HG03175 (cell line): ENCODE results near the gene LIM2.
"Not testable (repeated sequence)": the region's sequence is repeated elsewhere in the genome, so short reads cannot be mapped to it uniquely, and the experiment has no call there.

ENCODE experiments used
- ATAC-seq: cut with Tn5 transposase; IDR thresholded peaks from one replicate; pipeline ENCODE4 v1.9.1; 2021; ENCODE audit warnings: mild to moderate bottlenecking, moderate library complexity; ENCODE audit not compliant: unreplicated experiment

LIM2 gene, protein sequence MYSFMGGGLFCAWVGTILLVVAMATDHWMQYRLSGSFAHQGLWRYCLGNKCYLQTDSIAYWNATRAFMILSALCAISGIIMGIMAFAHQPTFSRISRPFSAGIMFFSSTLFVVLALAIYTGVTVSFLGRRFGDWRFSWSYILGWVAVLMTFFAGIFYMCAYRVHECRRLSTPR

DNA sequence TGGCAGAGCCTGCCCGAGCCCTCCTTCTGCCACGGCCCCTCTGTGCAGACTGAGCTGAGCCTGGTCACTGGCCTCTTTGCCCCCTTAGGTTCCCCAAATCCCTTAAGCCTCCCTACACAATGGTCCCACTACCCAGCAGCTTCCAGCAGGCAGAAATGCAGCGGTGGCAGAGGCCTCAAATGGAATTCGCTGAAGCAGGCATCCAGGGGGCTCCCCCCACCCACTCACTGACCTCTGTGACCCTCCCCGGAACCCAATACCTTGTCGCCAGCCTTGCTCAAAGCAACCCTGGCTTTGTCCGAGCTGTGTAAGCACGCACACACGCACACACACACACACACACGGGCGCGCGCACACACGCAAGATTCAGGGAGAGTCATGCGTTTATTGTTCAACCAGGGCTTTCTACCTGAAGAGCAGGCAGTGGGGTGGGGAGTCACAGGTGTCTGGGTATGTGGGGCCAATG is at the start of gene LIM2:
Gene LIM2 (minus strand): TSS at position 51 of the 466 bp plus-strand sequence. CDS start 531 bp downstream, outside the sequence.
- no peak for ATAC-seq

DNA sequence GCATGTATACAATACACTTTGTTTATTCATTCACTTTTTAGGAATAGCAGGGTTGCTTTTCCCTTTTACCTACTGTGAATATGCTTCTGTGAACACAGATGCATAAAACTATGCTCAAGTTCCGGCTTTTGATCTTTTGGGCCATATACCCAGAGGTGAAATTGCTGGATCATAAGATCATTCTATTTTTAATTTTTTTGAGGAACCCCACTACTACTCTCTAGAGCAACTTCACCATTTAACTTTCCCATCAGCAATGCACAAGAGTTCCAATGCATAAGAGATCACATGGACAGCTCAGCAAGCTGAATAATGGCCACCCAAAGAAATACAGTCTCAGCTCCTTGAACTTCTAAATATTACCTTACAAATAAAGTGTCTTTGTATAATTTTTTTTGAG is 46.7 kb upstream of the LIM2 start:
- ATAC-seq = no peak

DNA sequence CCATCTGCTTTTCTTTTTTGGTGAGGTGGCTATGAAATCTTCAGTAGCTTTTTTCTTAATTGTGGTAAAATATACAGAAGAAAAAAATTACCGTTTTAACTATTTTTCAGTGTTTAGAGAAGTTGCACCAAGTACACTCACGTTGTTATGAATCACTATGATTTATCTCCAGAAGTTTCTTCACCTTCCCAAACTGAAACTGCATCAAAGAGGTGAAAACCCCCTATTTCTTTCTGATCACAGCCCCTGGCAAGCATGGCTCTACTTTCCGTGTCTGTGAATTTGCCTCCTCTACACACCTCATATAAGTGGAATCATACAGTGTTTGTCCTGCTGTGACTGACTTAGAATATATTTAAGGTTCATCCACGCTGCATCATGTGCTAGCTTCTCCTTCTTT is 45.3 kb upstream of the LIM2 start:
- no peak for ATAC-seq

DNA sequence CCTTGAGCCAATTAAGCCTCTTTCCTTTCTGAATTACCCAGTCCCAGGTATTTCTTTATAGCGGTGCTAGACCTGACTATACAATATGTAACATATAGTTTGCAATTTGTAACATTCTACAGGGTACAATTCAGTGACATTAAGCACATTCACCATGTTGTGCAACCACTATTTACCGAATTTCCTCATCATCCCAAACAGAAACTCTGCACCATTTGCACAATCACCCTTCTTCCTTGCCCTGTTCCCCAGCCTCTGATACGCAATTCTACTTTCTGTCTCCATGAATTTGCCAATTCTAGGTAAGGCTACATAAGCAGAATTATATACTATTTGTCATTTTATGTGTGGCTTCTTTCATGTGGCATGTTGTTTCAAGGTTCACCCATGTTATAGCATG is 43.4 kb upstream of the LIM2 start:
- no peak for ATAC-seq

DNA sequence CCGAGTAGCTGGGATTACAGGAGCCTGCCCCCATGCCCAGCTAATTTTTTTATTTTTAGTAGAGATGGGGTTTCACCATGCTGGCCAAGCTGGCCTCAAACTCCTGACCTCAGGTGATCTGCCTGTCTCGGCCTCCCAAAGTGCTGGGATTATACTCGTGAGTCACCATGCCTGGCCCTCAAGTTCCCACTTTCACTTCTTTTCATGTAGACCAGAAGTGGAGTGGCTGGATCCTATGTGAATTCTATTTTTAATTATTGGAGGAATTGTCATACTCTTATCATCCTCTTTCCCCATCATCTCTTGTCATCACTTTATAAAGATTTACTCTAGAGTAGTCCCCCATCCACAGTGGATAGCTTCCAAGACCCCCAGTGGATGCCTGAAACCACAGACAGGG is 42.4 kb upstream of the LIM2 start:
- no peak for ATAC-seq

DNA sequence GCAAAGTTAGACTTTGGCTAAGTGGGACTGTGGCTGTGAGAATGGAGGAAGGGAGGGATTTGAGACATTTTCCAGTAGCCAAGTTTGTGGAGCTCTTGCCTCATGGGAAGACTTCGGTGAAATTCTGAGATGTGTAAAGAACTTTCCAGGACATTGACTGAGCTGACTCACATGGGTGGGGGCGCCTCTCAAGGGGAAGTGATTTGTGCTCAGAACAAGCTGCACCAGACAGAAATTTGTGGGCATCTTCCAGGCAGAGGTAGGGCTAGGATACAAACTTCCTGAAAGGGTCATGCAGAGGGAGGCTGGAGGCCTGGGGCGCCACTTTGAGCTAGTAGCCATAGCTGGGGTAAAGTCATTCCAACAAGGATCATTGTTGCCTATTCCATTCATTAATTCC is 39.4 kb upstream of the LIM2 start:
- ATAC-seq = no peak

DNA sequence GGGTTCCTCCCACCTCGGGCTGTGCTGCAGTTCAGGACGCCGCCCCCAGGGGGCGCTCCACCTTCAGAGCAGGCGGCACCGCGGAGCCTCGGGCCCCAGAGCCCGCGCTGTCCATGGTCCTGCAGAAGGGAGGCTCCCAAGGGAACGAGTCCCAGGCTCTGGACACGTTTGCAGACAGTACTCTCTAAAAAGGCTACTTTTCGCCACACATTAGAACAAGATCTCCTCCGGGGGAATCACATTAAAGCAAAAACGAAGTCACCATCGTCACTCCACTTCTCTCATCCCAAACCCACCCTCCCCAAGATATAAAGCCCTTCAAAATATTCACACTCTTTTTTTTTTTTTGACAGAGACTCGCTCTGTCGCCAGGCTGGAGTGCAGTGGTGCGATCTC is 34.3 kb upstream of the LIM2 start:
- ATAC-seq = peak; percentile 55

DNA sequence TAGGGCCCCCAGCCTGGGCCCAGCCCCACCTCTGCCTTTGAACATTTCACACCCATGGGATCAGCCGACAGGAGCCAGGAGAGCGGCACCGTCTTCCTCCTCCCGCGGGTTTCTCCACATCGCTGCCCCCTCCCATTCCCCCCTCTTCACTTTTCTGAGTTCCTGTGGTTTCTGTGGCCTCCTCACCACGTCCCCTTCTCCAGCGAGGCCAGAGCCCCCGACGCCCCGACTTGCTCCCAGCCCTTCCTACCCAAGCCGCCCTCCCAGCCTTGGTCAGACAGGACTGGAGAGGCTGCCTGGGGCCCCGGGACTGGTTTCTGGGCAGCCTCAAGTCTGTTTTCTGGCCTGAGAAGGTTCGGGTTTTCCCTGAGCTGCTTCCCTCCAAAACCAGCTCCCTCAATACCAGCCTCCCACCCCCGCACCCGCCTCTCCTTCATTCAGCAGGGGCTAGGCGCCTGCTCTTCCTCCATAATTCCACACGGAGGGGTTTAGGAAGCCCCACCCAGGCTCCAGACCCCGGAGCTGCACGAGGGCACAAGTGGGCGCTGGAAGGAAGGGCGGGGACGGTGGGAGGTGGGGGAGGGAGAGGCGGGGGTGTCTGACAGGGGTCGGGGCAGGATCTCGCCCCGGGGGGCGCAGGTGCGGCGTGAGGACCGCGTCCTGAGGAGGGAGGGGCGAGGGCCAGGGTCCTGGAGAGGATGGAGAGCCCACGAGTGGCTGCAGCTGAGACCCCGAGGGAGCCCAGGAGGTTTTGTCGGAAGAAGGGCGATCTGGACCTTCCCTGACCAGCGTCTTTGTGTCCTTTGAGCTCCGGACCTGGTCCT is 33.7 kb upstream of the LIM2 start:
- ATAC-seq = no peak

DNA sequence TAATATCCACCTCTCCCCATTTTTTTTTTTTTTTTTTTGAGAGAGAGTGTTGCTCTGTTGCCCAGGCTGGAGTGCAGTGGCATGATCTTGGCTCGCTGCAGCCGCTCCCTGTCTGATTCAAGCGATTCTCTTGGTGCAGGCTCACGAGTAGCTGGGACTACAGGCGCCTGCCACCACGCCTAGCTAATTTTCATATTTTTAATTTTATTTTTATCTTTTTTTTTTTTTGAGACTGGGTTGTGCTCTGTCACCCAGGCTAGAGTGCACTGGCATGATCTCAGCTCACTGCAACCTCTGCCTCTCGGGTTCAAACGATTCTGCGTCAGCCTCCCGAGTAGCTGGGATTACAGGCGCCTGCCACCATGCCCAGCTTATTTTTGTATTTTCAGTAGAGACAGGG is 32.7 kb upstream of the LIM2 start:
- ATAC-seq = not testable (repeated sequence)

DNA sequence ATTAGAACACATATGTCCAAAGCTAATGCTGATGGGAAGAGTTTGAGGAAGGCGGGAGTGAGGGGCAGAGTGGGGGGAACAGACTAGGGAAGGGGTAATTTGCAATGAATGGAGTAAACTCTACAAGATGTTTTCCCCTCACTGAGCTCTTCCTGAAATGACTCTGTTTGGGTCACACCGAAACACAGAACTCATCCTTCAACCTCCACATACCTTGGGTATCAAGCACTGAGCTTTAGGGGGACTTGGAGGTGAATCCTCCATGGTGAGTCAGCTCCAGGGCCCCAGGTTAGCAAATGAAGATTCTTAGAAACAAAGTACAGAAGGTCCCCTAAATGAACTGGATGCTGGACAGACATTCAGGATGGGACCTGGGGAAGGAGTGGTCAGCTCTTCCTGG is 30.9 kb upstream of the LIM2 start:
- ATAC-seq = no peak

DNA sequence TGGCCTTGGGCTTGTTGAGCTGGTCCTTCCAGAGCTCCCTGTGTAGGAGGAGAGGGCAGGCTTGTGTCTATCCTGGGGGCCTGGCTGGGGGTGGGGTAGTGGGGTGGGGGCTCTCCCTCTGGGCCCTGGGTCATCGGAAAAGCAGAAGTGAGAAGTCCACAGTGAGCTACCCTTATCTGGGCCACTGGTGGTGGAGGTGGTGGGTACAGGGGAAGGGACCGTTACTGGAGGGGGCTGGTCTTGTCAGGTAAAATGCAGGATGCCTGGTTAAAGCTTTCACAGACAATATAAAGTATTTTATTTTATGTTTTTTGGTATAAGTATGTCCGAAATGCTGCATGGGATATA is 30.0 kb upstream of the LIM2 start:
- peak; percentile 32 for ATAC-seq

DNA sequence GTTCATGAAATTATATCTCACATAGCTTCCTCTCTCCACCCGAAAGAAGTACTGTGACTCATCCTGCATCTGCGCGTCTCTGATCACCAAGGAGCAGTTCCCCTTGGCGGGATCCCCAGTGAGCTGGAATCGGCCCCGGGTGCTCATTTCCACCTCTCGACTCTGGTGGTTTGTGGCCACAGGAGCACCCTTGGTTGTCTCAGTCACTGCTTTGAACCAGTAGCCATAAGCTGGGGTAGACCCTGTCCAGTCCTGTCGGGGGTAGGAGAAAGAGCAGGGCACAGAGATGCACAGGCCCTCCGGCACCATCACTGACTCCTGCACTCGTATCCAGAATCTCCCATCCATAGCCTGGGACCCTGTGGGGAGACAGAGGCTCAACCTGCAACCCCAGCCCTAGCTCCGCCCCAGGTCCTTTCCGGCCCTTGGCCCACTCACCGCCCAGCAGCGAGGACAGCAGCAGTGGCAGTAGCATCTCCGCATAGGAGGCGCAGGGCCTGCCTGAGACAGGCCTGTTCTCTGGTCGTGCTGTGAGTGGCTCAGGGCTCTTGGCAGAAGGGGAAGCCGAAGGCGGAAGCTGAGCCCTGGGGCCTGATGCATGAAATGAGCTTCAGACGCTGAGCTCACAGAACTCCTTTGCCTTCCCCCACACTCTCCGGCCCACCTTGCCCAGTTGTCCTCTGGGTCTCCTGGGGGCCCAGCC is 29.5 kb upstream of the LIM2 start, which contains the start of gene SIGLEC10:
Gene SIGLEC10 (minus strand): TSS at position 536 of the 703 bp plus-strand sequence. CDS start 61 bp downstream, at position 475.
- peak; percentile 72 for ATAC-seq

DNA sequence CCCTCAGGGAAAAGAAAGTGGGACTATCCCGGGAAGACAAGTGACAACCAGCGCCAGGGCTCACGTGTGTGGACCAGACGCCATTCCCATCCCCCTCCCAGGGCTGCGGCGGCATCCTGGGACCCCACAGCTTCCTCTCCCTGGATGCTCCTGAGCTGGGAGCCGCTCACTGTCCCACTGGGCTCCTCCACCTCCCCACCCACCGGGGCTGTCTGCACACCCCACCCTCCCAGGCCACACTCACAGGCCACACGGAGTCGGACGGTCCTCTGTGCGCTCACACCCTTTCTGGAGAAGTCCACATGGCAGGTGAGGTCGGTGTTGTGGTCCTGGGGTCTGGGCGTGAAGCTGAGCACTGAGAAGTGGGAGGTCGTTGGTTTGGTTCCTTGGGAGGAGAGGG is 28.6 kb upstream of the LIM2 start:
- not testable (repeated sequence) for ATAC-seq

DNA sequence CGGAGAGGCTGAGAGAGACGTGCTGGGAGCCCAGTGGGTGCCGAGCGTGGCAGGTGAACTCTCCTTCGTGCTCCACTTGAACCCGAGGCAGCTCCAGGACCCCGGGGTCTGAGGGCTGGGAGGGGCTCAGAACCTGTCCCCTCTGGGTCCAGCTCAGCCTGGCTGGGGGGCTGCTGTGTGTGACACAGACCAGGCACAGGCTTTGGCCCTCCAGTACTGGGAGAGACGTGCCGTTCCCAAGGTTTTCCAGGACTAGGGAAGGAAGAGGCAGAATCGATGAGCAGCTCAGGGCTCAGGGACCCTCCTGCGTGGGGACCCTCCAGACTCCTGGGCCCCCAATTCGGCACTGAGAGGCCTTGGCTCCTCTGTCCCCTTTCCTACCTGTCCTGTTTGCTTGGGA is 27.4 kb upstream of the LIM2 start:
- no peak for ATAC-seq

DNA sequence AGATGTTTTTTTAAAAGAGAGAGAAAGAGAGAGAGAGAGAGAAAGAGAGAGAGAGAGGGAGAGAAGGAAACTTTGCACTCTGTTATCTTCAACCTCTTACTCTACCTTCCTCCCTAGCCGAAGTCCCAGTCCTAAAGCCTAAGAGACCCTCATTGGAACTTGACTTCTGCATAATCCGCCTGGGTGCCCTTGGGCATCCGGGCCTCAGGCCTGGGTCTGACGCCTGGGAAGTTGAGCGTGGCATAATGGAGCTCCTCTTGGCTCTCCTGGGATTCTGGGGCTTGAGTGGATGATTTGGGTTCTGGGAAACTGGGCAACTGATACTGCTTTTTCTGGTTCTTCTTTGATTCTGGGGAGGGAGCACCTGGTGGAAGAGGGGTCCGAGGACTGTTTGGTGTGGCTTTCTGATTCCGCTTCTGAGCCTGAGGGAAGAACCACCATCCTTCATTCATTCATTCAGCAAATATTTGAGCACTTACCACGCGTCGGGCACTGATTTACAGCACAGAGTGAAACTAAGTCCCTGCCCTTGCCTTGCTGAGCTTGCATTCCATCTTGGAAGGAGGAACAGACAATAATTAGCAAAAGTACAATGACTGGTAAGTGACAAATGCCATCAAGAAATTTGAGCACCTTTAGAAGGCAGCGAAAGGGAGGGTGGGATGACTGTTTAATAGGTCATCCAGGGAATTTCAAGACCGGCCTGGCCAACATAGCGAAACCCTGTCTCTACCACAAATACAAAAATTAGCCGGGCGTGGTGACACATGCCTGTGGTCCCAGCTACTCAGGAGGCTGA is 23.4 kb upstream of the LIM2 start:
- ATAC-seq = no peak

DNA sequence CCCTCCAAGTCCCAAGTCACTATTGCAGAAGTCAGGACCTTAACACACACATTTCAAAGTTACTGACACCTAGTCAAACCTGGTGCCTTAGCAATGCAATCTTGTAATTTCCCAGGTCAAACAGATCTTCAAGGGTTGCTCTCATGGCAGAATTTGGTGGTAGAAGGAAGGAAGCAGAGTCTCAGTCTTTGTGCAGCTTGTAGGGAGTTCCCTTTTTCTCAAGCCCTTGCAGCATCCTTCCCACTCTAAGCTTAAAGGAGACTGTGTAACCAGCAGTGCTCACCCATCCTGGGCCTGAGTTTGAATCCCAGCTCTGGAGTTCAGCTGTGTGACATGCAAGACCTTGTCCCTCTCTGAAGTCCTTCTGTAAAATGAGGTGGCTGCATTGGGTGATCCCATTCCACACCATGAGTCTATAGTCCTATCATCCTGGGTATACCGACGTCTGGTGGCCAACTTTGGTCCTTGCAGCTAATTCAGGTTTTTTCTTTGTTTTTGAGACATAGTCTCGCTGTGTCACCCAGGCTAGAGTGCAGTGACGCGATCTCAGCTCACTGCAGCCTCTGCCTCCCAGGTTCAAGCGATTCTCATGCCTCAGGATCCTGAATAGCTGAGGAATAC is 19.8 kb upstream of the LIM2 start:
- no peak for ATAC-seq

DNA sequence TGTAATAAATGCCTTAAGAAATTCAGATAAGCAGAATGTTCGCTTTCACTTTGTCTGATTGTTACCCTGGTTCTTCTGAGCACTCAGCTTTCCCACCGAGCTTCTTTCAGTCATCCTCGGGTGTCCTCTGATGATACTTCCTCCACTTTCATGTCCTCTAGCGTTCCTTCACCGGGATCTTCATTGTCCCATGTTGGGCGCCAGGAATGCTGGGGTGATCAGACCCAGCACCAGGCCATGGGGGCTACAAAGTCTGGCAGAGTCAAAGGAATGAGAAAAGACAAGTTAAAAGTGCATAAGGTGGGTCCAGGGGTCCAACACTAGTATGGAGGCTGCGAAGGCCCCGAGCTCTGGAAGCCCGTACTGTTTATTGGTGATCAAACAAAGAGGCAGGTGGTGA is 14.3 kb upstream of the LIM2 start:
- ATAC-seq = no peak

DNA sequence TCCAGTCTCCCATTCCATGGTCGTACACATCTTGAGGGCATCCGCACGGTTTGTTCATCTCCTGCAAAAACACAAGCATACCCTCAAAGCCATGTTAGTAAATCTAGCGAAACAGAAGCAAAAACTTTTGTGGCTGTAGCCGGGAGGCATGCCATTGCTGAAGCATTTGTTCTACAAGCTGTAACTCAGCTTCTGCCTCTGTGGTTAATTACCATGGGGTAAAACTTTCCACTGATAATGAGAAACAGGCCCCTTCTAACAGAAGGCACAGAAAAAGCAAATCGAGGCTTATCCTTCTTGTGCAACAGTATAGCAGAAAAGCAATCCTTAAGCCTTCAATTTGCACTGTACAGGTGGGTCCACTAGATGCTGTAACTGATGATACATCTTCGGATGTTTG is 12.2 kb upstream of the LIM2 start:
- not testable (repeated sequence) for ATAC-seq

DNA sequence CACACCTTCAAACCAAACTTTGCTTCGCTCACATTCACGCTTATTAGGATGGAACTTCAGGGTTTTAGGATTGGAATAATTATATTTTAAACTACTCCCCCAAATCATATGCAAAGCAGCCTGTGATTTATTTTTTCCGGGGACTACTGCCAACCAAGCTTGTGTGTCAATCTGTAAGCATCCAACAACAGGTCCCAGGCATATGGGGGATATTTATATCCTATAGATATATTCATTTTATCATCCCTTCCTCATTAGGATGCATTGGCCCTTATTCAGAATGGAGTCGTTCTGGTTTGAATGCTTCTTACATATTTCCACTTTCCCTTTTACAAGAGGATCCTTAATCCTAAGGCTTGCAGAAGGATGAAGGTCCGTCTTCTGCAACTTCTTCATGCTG is 11.5 kb upstream of the LIM2 start:
- ATAC-seq = no peak

DNA sequence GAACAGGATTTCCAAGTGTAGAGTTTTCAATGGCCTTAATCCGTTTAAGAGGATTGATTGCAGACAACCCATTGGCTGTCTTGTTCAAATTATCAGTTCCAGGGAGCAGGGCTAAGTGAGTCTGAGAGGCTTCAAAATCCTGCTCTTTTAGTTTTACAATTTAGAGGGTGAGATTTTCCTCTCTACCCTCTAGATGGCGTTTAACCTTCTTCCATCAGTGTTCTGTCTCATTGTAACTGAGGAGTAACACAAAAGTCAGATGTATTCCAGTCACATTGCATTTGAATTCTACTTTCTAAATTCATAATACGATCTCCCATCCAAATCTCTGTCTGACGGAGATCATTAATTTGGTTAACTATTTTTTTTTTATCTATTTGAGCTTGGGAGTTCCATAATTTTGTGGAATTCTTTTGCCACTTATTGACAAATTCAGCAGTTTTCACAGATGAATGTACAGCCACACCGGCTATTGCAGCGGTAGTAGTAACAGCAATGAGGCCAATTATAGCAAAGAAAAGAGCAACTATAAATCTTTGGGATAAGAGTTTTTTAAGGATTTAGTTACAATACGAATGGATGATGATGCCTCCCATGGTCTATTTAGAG is 10.4 kb upstream of the LIM2 start:
- ATAC-seq = no peak
